Right lung (tissue), 5 donors: ENCODE data around the gene USP16. TPM values are rescaled to one million over a fixed set of nuclear protein-coding genes. Genes with fewer than 3 reads are reported as not detected.
"Not testable (repeated sequence)": the region's sequence is repeated elsewhere in the genome, so short reads cannot be mapped to it uniquely, and the experiment has no call there.

Experiments
- DNase-seq, 2 donors: peaks; one replicate each; pipeline ENCODE4 v3.0.0-alpha.2; 2013
- polyA plus RNA-seq, 5 donors: library from polyadenylated mRNA; unstranded; fragments of 120-200 nt; gene quantifications; one replicate each; pipeline versions ENCODE4 v1.2.1 to v1.2.3, GENCODE V29; 2013; ENCODE audit warnings: inconsistent platforms in 1 of 5, low replicate concordance in 1 of 5; ENCODE audit not compliant: insufficient read length in 5 of 5, insufficient read depth in 1 of 5

Gene USP16
- polyA plus RNA-seq, 5 donors = 44.9 to 70.5 (median 59.3) TPM

- DNase-seq = no peak
These were observed 6.4 kb downstream of the USP16 start for GRCh38 chr21:29030909-29031308.

GRCh38 chr21:29033301-29033700 lies 8.8 kb downstream of the USP16 start:
- no peak for DNase-seq

GRCh38 chr21:29033871-29034270 lies 9.4 kb downstream of the USP16 start:
- DNase-seq = no peak

- DNase-seq = no peak
These were observed 10.2 kb downstream of the USP16 start for GRCh38 chr21:29034678-29035077.

- no peak for DNase-seq
These were observed 27.8 kb downstream of the USP16 start for GRCh38 chr21:29052224-29052623.

GRCh38 chr21:29053011-29053553 lies 28.6 kb downstream of the USP16 start:
- DNase-seq = no peak

GRCh38 chr21:29053656-29054055 lies 29.2 kb downstream of the USP16 start:
- DNase-seq = no peak

- DNase-seq = no peak
These were observed 30.6 kb downstream of the USP16 start for GRCh38 chr21:29055080-29055479.

GRCh38 chr21:29056005-29056404 lies 31.5 kb downstream of the USP16 start:
- DNase-seq = no peak

- no peak for DNase-seq
These were observed 32.1 kb downstream of the USP16 start for GRCh38 chr21:29056538-29057050.

GRCh38 chr21:29064850-29065481 lies 40.5 kb downstream of the USP16 start:
- DNase-seq = no peak

- no peak for DNase-seq
These were observed 48.4 kb downstream of the USP16 start for GRCh38 chr21:29072873-29073221.

- peak; percentile 99 for DNase-seq
These were observed 48.9 kb downstream of the USP16 start, which contains the start of gene CCT8 for GRCh38 chr21:29073222-29074006. Gene CCT8 (minus strand): TSS chr21:29073648. CDS start chr21:29073590, 58 bp downstream.

GRCh38 chr21:29074007-29074376 lies 49.5 kb downstream of the USP16 start:
- DNase-seq = no peak

GRCh38 chr21:29074783-29075182 lies 50.3 kb downstream of the USP16 start:
- DNase-seq = no peak

- DNase-seq = no peak
These were observed 51.4 kb downstream of the USP16 start for GRCh38 chr21:29075706-29076466.

GRCh38 chr21:29076731-29077640 lies 52.5 kb downstream of the USP16 start:
- DNase-seq = not testable (repeated sequence)

GRCh38 chr21:29077651-29078090 lies 53.2 kb downstream of the USP16 start:
- peak in 1 of 2 donors; percentile 42 for DNase-seq

- DNase-seq = no peak
These were observed 54.6 kb downstream of the USP16 start for GRCh38 chr21:29078869-29079767.

- no peak for DNase-seq
These were observed 56.0 kb downstream of the USP16 start for GRCh38 chr21:29080454-29080941.
